ENCODE data around the gene DPCD. TPM values are rescaled to one million over a fixed set of nuclear protein-coding genes. Genes with fewer than 3 reads are reported as not detected.
A peak's percentile ranks its signal among the peaks of the same experiment; 100 is the strongest.

The DPCD gene
- total RNA-seq, 2 donors from 2014 or later, result 33.3 to 52.0 TPM

DNA sequence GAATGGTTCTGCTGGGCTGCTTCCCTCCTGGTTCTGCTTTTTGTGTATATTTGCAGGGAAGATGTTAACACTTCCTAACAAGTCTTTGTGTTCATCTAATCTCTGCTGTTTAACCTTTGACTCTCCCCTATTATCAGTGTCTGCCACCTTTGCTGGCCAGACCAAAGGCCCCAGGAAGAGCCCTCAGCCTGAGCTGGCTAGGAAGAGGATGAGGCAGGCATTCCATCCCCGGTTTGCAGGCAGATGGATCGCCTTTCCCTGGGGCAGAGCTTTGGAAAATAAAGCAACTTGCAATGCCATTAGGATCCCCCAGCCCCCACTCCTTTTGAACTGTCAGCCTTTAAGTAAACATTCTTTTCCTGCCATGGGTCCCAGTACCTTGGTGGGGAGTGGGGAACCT lies 19.0 kb downstream of the DPCD start:
- no peak overlapping the region for H3K4me3 ChIP-seq (ENCODE audit: low read length)
- H3K36me3 ChIP-seq (ENCODE audit: control insufficient read depth, insufficient read depth, low read length), result peaks cover 49% of the 10 kb centered on the region
- Mint-ChIP-seq H3K27ac (peak overlapping the region; percentile 89), H3K9me3 (no peaks in the 10 kb centered on the region), H3K27me3 (ENCODE audit: insufficient read depth) (no peaks in the 10 kb centered on the region), H3K36me3 (ENCODE audit: low read depth) (peaks cover 49% of the 10 kb centered on the region), H3K4me3 (peak overlapping the region; percentile 13), H3K4me1 (peaks cover 52% of the 10 kb centered on the region)
- H3K9me3 ChIP-seq (ENCODE audit: control insufficient read depth, low read length), result no peaks in the 10 kb centered on the region
- TF ChIP-seq, protein P1, sequence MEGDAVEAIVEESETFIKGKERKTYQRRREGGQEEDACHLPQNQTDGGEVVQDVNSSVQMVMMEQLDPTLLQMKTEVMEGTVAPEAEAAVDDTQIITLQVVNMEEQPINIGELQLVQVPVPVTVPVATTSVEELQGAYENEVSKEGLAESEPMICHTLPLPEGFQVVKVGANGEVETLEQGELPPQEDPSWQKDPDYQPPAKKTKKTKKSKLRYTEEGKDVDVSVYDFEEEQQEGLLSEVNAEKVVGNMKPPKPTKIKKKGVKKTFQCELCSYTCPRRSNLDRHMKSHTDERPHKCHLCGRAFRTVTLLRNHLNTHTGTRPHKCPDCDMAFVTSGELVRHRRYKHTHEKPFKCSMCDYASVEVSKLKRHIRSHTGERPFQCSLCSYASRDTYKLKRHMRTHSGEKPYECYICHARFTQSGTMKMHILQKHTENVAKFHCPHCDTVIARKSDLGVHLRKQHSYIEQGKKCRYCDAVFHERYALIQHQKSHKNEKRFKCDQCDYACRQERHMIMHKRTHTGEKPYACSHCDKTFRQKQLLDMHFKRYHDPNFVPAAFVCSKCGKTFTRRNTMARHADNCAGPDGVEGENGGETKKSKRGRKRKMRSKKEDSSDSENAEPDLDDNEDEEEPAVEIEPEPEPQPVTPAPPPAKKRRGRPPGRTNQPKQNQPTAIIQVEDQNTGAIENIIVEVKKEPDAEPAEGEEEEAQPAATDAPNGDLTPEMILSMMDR (conservative IDR thresholded peaks at IDR 0.05), result no peak
- 9 to 10% methylated on average over 2 of the region's 2 CpGs for WGBS, 2 experiments (ENCODE audit: insufficient coverage in 1 of 2, insufficient read length in 1 of 2)
- DNase-seq, result peak; percentile 93
- no peaks in the 10 kb centered on the region for H3K27me3 ChIP-seq (ENCODE audit: control insufficient read depth, insufficient read depth, low read length, poor library complexity, severe bottlenecking)
- peaks cover 28% of the 10 kb centered on the region for H3K4me1 ChIP-seq (ENCODE audit: control insufficient read depth, insufficient read depth, low read length)
- H3K27ac ChIP-seq (ENCODE audit: low read depth, low read length), result peak overlapping the region; percentile 6
- peak overlapping the region; percentile 61 for H3K9ac ChIP-seq (ENCODE audit: extremely low read depth, low read length, poor library complexity, severe bottlenecking)

DNA sequence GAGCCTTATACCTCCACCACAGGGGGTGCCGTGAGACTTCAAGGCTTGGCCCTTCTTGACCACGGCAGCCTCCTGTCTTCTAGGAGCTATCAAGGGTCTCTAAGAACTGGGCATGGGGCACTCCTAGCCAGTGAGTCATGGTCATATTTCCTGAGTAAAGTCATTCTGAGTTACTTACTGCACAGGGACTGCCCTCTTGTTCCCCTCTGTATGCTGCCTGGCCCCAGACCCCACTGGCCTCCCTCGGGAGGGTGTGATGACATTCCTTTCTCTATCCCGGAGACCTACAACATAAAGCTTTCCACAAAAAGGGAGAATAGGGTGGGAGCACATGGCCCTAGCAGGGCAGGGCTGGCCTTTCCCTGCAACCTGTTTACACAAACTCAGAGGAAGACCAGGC lies 21.4 kb downstream of the DPCD start:
- no peak overlapping the region for H3K4me3 Mint-ChIP-seq
- Histone ChIP-seq H3K9ac (ENCODE audit: extremely low read depth, low read length, poor library complexity, severe bottlenecking) (no peak overlapping the region), H3K27ac (ENCODE audit: low read depth, low read length) (no peak overlapping the region), H3K4me1 (ENCODE audit: control insufficient read depth, insufficient read depth, low read length) (peaks cover 38% of the 10 kb centered on the region), H3K27me3 (ENCODE audit: control insufficient read depth, insufficient read depth, low read length, poor library complexity, severe bottlenecking) (no peaks in the 10 kb centered on the region), H3K4me3 (ENCODE audit: low read length) (no peak overlapping the region), H3K36me3 (ENCODE audit: control insufficient read depth, insufficient read depth, low read length) (peaks cover 51% of the 10 kb centered on the region), H3K9me3 (ENCODE audit: control insufficient read depth, low read length) (no peaks in the 10 kb centered on the region)
- TF ChIP-seq, protein P1 (conservative IDR thresholded peaks at IDR 0.05), result no peak
- H3K36me3 Mint-ChIP-seq (ENCODE audit: low read depth), result peaks cover 47% of the 10 kb centered on the region
- no peak overlapping the region for H3K27ac Mint-ChIP-seq
- H3K4me1 Mint-ChIP-seq, result peaks cover 58% of the 10 kb centered on the region
- DNase-seq, result no peak
- no peaks in the 10 kb centered on the region for H3K27me3 Mint-ChIP-seq (ENCODE audit: insufficient read depth)
- H3K9me3 Mint-ChIP-seq, result no peaks in the 10 kb centered on the region
- 85 to 91% methylated on average over 2 to 4 of the region's 4 CpGs for WGBS, 2 experiments (ENCODE audit: insufficient coverage in 1 of 2, insufficient read length in 1 of 2)

DNA sequence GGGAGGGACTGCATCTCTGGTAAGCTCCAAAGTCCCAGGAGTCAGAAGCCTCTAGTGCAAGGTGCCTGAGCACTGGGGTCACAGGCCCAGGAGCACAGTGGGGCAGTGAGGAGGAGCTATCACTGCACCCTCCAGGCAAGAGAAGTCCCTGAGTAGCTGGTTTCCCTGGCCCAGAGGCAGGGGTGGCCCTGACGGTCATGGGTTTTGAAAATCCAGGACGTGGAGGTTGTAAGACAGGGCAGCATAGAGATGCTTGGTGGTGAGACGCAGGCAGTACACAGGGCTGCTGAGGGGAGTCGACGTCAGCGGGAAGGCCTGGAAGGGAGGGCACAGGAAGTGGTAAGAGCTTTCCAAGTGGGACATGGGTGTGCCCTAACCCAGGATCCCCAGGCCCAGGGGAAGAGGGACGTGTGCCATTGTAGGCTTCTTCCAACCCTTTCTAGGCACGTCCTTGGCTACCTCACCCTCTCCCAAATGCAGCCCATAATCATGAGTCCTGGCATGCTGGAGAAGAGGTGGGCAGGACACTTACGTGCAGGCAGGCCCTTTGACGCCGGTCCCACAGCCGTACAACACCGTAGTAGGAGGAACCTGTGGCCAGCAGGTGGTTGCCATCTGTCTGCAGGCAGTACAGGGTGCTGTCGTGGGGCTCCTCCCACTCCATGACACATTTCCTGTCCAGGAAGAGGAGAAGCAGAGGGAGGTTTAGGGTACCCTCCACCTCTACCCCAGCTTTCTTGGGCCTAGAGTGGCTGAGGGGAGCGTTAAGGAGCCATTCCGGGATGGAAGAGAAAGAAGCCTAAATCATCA lies 23.2 kb downstream of the DPCD start:
- Histone ChIP-seq H3K4me1 (ENCODE audit: control insufficient read depth, insufficient read depth, low read length) (peaks cover 46% of the 10 kb centered on the region), H3K27me3 (ENCODE audit: control insufficient read depth, insufficient read depth, low read length, poor library complexity, severe bottlenecking) (no peaks in the 10 kb centered on the region), H3K4me3 (ENCODE audit: low read length) (no peak overlapping the region), H3K9ac (ENCODE audit: extremely low read depth, low read length, poor library complexity, severe bottlenecking) (no peak overlapping the region), H3K9me3 (ENCODE audit: control insufficient read depth, low read length) (no peaks in the 10 kb centered on the region), H3K27ac (ENCODE audit: low read depth, low read length) (no peak overlapping the region), H3K36me3 (ENCODE audit: control insufficient read depth, insufficient read depth, low read length) (peaks cover 45% of the 10 kb centered on the region)
- WGBS, 2 experiments (ENCODE audit: insufficient coverage in 1 of 2, insufficient read length in 1 of 2), result 96 to 97% methylated on average over 9 to 16 of the region's 16 CpGs
- TF ChIP-seq, protein P1 (conservative IDR thresholded peaks at IDR 0.05), result no peak
- Mint-ChIP-seq H3K4me1 (peaks cover 58% of the 10 kb centered on the region), H3K27ac (peak overlapping the region; percentile 8), H3K4me3 (no peak overlapping the region), H3K27me3 (ENCODE audit: insufficient read depth) (no peaks in the 10 kb centered on the region), H3K9me3 (no peaks in the 10 kb centered on the region), H3K36me3 (ENCODE audit: low read depth) (peaks cover 35% of the 10 kb centered on the region)
- DNase-seq, result no peak

All from endodermal cell (in vitro differentiated cells).